Measurements from ENCODE around the gene MITF. TPM values are rescaled to one million over a fixed set of nuclear protein-coding genes. Genes with fewer than 3 reads are reported as not detected.

MITF gene
- total and polyA plus RNA-seq, 7 experiments from 2014 or later, result 0.54 to 3.9 (median 1.2) TPM; not detected in 3

GRCh38 chr3:69724722-69725435 lies 14.4 kb upstream of the MITF start:
- H3K27ac ChIP-seq (ENCODE audit: low read depth, low read length), result no peak overlapping the region
- ATAC-seq (no peak), DNase-seq (no peak)
- H3K9me3 Mint-ChIP-seq, result peaks cover 0 to 8% (median 0%) of the 10 kb centered on the region in 11 donors
- ChIA-PET POLR2A (no interaction called here), CTCF (no interaction called here)
- no peaks in the 10 kb centered on the region for H3K4me1 ChIP-seq (ENCODE audit: control insufficient read depth in 2 of 2, insufficient read depth in 2 of 2, low read length in 2 of 2)
- no peaks in the 10 kb centered on the region for H3K36me3 Mint-ChIP-seq
- H3K4me3 ChIP-seq (ENCODE audit: low read length), result no peak overlapping the region
- no peak overlapping the region for H3K4me3 Mint-ChIP-seq
- H3K27ac Mint-ChIP-seq, result no peak overlapping the region
- intact Hi-C loops (cut with micrococcal nuclease), result no loop called here
- H3K9me3 ChIP-seq (ENCODE audit: control insufficient read depth in 2 of 3, low read length in 3 of 3), result no peaks in the 10 kb centered on the region
- H3K4me1 Mint-ChIP-seq, result peaks cover 0 to 2% (median 0%) of the 10 kb centered on the region in 7 donors
- H3K27me3 ChIP-seq (ENCODE audit: control insufficient read depth in 2 of 2, insufficient read depth in 2 of 2, low read length in 2 of 2), result no peaks in the 10 kb centered on the region
- H3K27me3 Mint-ChIP-seq, result peaks cover 0 to 15% (median 7%) of the 10 kb centered on the region in 5 donors
- no peaks in the 10 kb centered on the region for H3K36me3 ChIP-seq (ENCODE audit: control insufficient read depth in 2 of 3, insufficient read depth in 3 of 3, low read length in 3 of 3)

GRCh38 chr3:69725994-69726571 lies 13.2 kb upstream of the MITF start:
- Histone ChIP-seq H3K36me3 (ENCODE audit: control insufficient read depth in 2 of 3, insufficient read depth in 3 of 3, low read length in 3 of 3) (no peaks in the 10 kb centered on the region), H3K27me3 (ENCODE audit: control insufficient read depth in 2 of 2, insufficient read depth in 2 of 2, low read length in 2 of 2) (no peaks in the 10 kb centered on the region), H3K4me3 (ENCODE audit: low read length) (no peak overlapping the region), H3K27ac (ENCODE audit: low read depth, low read length) (no peak overlapping the region), H3K4me1 (ENCODE audit: control insufficient read depth in 2 of 2, insufficient read depth in 2 of 2, low read length in 2 of 2) (no peaks in the 10 kb centered on the region), H3K9me3 (ENCODE audit: control insufficient read depth in 2 of 3, low read length in 3 of 3) (no peaks in the 10 kb centered on the region)
- Mint-ChIP-seq H3K27ac (no peak overlapping the region), H3K9me3 (peaks cover 0 to 4% (median 0%) of the 10 kb centered on the region in 11 donors), H3K4me1 (peaks cover 0 to 2% (median 0%) of the 10 kb centered on the region in 7 donors), H3K4me3 (no peak overlapping the region), H3K27me3 (peaks cover 0 to 3% (median 3%) of the 10 kb centered on the region in 5 donors), H3K36me3 (no peaks in the 10 kb centered on the region)
- CTCF ChIA-PET, result no interaction called here
- POLR2A ChIA-PET, result no interaction called here
- DNase-seq (no peak), ATAC-seq (no peak)
- intact Hi-C loops (cut with micrococcal nuclease), result no loop called here

- DNase-seq, result no peak
- H3K27me3 ChIP-seq (ENCODE audit: control insufficient read depth in 2 of 2, insufficient read depth in 2 of 2, low read length in 2 of 2), result no peaks in the 10 kb centered on the region
- H3K27ac ChIP-seq (ENCODE audit: low read depth, low read length), result no peak overlapping the region
- H3K4me1 ChIP-seq (ENCODE audit: control insufficient read depth in 2 of 2, insufficient read depth in 2 of 2, low read length in 2 of 2), result no peaks in the 10 kb centered on the region
- intact Hi-C loops (cut with micrococcal nuclease), result no loop called here
- no peak overlapping the region for H3K4me3 ChIP-seq (ENCODE audit: low read length)
- no peak for ATAC-seq
- ChIA-PET POLR2A (no interaction called here), CTCF (interaction anchor here (0.6 kb wide), 1 partner anchor 76 kb away, joined by 3 read pairs; no protein-coding TSS in a partner anchor)
- Mint-ChIP-seq H3K36me3 (no peaks in the 10 kb centered on the region), H3K27ac (no peak overlapping the region), H3K4me3 (no peak overlapping the region), H3K4me1 (no peaks in the 10 kb centered on the region), H3K27me3 (peaks cover 3 to 9% (median 8%) of the 10 kb centered on the region in 5 donors), H3K9me3 (peaks cover 0 to 4% (median 0%) of the 10 kb centered on the region in 11 donors)
- H3K9me3 ChIP-seq (ENCODE audit: control insufficient read depth in 2 of 3, low read length in 3 of 3), result no peaks in the 10 kb centered on the region
- H3K36me3 ChIP-seq (ENCODE audit: control insufficient read depth in 2 of 3, insufficient read depth in 3 of 3, low read length in 3 of 3), result no peaks in the 10 kb centered on the region
Measured at GRCh38 chr3:69729147-69729919, 9.9 kb upstream of the MITF start.

GRCh38 chr3:69731080-69731479 lies 8.2 kb upstream of the MITF start:
- no peaks in the 10 kb centered on the region for H3K4me1 Mint-ChIP-seq
- H3K27ac Mint-ChIP-seq, result no peak overlapping the region
- DNase-seq (no peak), ATAC-seq (no peak)
- H3K27me3 Mint-ChIP-seq, result peaks cover 3 to 26% (median 15%) of the 10 kb centered on the region in 5 donors
- intact Hi-C loops (cut with micrococcal nuclease), result no loop called here
- no peaks in the 10 kb centered on the region for H3K9me3 ChIP-seq (ENCODE audit: control insufficient read depth in 2 of 3, low read length in 3 of 3)
- H3K27ac ChIP-seq (ENCODE audit: low read depth, low read length), result no peak overlapping the region
- ChIA-PET POLR2A (no interaction called here), CTCF (no interaction called here)
- H3K36me3 Mint-ChIP-seq, result no peaks in the 10 kb centered on the region
- no peak overlapping the region for H3K4me3 ChIP-seq (ENCODE audit: low read length)
- no peak overlapping the region for H3K4me3 Mint-ChIP-seq
- H3K36me3 ChIP-seq (ENCODE audit: control insufficient read depth in 2 of 3, insufficient read depth in 3 of 3, low read length in 3 of 3), result no peaks in the 10 kb centered on the region
- H3K9me3 Mint-ChIP-seq, result no peaks in the 10 kb centered on the region
- H3K4me1 ChIP-seq (ENCODE audit: control insufficient read depth in 2 of 2, insufficient read depth in 2 of 2, low read length in 2 of 2), result no peaks in the 10 kb centered on the region
- no peaks in the 10 kb centered on the region for H3K27me3 ChIP-seq (ENCODE audit: control insufficient read depth in 2 of 2, insufficient read depth in 2 of 2, low read length in 2 of 2)

- DNase-seq (no peak), ATAC-seq (no peak)
- H3K27ac Mint-ChIP-seq, result no peak overlapping the region
- Histone ChIP-seq H3K36me3 (ENCODE audit: control insufficient read depth in 2 of 3, insufficient read depth in 3 of 3, low read length in 3 of 3) (no peaks in the 10 kb centered on the region), H3K4me1 (ENCODE audit: control insufficient read depth in 2 of 2, insufficient read depth in 2 of 2, low read length in 2 of 2) (peaks cover 0 to 5% of the 10 kb centered on the region in 2 donors), H3K27me3 (ENCODE audit: control insufficient read depth in 2 of 2, insufficient read depth in 2 of 2, low read length in 2 of 2) (no peaks in the 10 kb centered on the region), H3K27ac (ENCODE audit: low read depth, low read length) (no peak overlapping the region), H3K9me3 (ENCODE audit: control insufficient read depth in 2 of 3, low read length in 3 of 3) (no peaks in the 10 kb centered on the region), H3K4me3 (ENCODE audit: low read length) (no peak overlapping the region)
- peaks cover 34 to 54% (median 44%) of the 10 kb centered on the region in 5 donors for H3K27me3 Mint-ChIP-seq
- CTCF ChIA-PET, result no interaction called here
- peaks cover 0 to 10% (median 8%) of the 10 kb centered on the region in 7 donors for H3K4me1 Mint-ChIP-seq
- H3K9me3 Mint-ChIP-seq, result no peaks in the 10 kb centered on the region
- peaks cover 0 to 4% (median 0%) of the 10 kb centered on the region in 5 donors for H3K36me3 Mint-ChIP-seq
- intact Hi-C loops (cut with micrococcal nuclease), result no loop called here
- POLR2A ChIA-PET, result no interaction called here
- no peak overlapping the region for H3K4me3 Mint-ChIP-seq
Measured at GRCh38 chr3:69735893-69736292, 3.4 kb upstream of the MITF start.

GRCh38 chr3:69737392-69737791 lies 1.9 kb upstream of the MITF start:
- CTCF ChIA-PET, result no interaction called here

More at GRCh38 chr3:69737392-69737791, 1.9 kb upstream of the MITF start:
- peaks cover 0 to 5% of the 10 kb centered on the region in 2 donors for H3K4me1 ChIP-seq (ENCODE audit: control insufficient read depth in 2 of 2, insufficient read depth in 2 of 2, low read length in 2 of 2)
- no peaks in the 10 kb centered on the region for H3K36me3 ChIP-seq (ENCODE audit: control insufficient read depth in 2 of 3, insufficient read depth in 3 of 3, low read length in 3 of 3)
- Mint-ChIP-seq H3K4me1 (peaks cover 0 to 11% (median 8%) of the 10 kb centered on the region in 7 donors), H3K36me3 (peaks cover 0 to 4% (median 0%) of the 10 kb centered on the region in 5 donors), H3K9me3 (no peaks in the 10 kb centered on the region), H3K4me3 (no peak overlapping the region), H3K27ac (no peak overlapping the region), H3K27me3 (peaks cover 45 to 69% (median 56%) of the 10 kb centered on the region in 5 donors)
- H3K4me3 ChIP-seq (ENCODE audit: low read length), result no peak overlapping the region
- DNase-seq (no peak), ATAC-seq (no peak)
- H3K27me3 ChIP-seq (ENCODE audit: control insufficient read depth in 2 of 2, insufficient read depth in 2 of 2, low read length in 2 of 2), result no peaks in the 10 kb centered on the region
- H3K27ac ChIP-seq (ENCODE audit: low read depth, low read length), result no peak overlapping the region
- POLR2A ChIA-PET, result no interaction called here
- intact Hi-C loops (cut with micrococcal nuclease), result no loop called here
- no peaks in the 10 kb centered on the region for H3K9me3 ChIP-seq (ENCODE audit: control insufficient read depth in 2 of 3, low read length in 3 of 3)

Data from naive thymus-derived CD4-positive, alpha-beta T cell (primary cell).